Neural progenitor cell (in vitro differentiated cells): Measurements from ENCODE around the gene NOG.

Source experiments
- CTCF ChIP-seq: fragments of 200-600 bp; sonication (generic); IDR thresholded peaks from 2 replicates; pipeline ENCODE4 v1.5.1; 2017; ENCODE audit warnings: antibody characterized with exemption, mild to moderate bottlenecking
- EZH2phosphoT487 ChIP-seq: fragments of 200-600 bp; sonication (generic); IDR thresholded peaks from 2 replicates; pipeline ENCODE4 v1.6.1; 2017; ENCODE audit warnings: antibody characterized with exemption

DNA sequence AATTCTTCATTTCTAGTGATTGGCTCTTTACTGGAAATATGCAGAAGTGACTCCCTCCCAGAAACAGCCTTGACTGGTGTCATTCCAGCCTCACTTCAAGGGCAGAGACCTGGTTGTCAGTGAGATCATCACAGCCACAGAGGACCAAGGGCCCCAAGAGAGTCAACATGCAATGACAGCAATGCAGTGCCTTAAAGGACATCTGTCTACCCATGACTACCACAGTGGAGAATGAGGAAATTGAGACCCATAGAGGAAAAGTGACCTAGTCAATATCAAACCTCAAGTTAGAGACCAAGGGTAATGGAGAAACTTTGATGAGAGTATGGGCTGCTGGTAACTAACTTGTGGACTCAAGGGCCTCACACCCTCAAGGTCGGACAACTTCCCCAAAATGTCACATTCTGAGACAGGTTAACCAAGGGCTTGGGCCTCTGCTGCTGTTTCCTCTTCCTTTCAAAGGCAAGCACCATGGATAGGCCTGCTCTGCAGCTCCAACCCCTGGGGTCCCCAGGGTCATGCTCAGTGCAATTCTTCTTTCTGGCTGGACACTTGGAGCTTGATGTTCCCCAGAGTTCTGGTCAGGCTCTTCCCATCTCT, 11.3 kb downstream of the NOG start:
- TF ChIP-seq CTCF (no peak), EZH2phosphoT487 (no peak)
